SH-SY5Y (cell line): ENCODE measurements around the gene VOPP1.

Experiments used
- GATA2 ChIP-seq: IDR thresholded peaks from 2 replicates; pipeline ENCODE4 v1.6.1; 2011; ENCODE audit warnings: mild to moderate bottlenecking, low read depth, low read length
- GATA3 ChIP-seq: IDR thresholded peaks from 2 replicates; pipeline ENCODE4 v1.6.1; 2011; ENCODE audit warnings: low read depth, mild to moderate bottlenecking, low read length, moderate library complexity

- TF ChIP-seq GATA2 (no peak), GATA3 (no peak)
Measured at GRCh38 chr7:55475855-55476803, 96.2 kb downstream of the VOPP1 start.
